ENCODE data around the gene GRWD1.

DNA sequence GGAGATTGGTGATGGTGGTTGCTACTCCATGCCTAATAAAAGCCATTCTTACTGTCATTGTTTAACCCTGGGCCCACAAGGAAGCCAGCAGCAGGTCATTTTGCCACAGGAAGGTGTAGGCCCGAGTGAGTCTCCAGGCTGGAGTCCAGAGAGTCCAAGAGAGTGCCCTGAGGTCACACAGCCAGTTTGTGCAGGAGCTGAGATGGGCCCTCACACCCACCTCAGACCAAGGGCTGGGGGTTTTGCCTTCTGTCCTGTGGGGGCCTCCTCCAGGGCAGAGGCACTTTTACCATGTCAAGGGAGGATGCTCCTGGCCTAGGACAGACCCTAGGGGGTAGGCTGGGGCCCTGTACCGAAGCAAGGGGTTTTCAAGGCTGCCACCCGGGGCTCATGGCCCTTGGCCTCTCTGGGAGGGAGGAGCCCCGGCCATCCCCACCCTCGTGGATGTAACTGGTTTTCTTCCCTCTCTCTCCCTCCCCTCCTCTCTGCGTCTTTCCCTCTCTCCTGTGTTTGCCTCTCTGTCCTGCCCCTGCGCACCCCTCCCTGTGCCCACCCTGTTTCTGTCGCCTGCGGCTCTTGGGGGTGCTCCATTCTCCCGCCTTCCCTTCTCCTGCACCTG lies 31.4 kb downstream of the GRWD1 start:
- no peak for TF ChIP-seq RAD21 (IDR thresholded peaks at IDR 0.05; ENCODE audit: insufficient read depth, low read depth, low read length)
- no peak for TF ChIP-seq EP300 (IDR thresholded peaks at IDR 0.05; ENCODE audit: borderline replicate concordance in 1 of 2, control insufficient read depth in 1 of 2, low read depth in 2 of 2, low read length in 2 of 2)
- TF ChIP-seq, protein P1, sequence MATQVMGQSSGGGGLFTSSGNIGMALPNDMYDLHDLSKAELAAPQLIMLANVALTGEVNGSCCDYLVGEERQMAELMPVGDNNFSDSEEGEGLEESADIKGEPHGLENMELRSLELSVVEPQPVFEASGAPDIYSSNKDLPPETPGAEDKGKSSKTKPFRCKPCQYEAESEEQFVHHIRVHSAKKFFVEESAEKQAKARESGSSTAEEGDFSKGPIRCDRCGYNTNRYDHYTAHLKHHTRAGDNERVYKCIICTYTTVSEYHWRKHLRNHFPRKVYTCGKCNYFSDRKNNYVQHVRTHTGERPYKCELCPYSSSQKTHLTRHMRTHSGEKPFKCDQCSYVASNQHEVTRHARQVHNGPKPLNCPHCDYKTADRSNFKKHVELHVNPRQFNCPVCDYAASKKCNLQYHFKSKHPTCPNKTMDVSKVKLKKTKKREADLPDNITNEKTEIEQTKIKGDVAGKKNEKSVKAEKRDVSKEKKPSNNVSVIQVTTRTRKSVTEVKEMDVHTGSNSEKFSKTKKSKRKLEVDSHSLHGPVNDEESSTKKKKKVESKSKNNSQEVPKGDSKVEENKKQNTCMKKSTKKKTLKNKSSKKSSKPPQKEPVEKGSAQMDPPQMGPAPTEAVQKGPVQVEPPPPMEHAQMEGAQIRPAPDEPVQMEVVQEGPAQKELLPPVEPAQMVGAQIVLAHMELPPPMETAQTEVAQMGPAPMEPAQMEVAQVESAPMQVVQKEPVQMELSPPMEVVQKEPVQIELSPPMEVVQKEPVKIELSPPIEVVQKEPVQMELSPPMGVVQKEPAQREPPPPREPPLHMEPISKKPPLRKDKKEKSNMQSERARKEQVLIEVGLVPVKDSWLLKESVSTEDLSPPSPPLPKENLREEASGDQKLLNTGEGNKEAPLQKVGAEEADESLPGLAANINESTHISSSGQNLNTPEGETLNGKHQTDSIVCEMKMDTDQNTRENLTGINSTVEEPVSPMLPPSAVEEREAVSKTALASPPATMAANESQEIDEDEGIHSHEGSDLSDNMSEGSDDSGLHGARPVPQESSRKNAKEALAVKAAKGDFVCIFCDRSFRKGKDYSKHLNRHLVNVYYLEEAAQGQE (IDR thresholded peaks at IDR 0.05; ENCODE audit: low read depth, low read length): no peak
- TF ChIP-seq TBL1XR1 (IDR thresholded peaks at IDR 0.05; ENCODE audit: low read depth, low read length): no peak
- TF ChIP-seq BRCA1 (IDR thresholded peaks at IDR 0.05; ENCODE audit: low read depth, low read length): no peak
- no peak for TF ChIP-seq MXI1 (IDR thresholded peaks at IDR 0.05; ENCODE audit: low read depth, low read length)
- TF ChIP-seq, protein P2, sequence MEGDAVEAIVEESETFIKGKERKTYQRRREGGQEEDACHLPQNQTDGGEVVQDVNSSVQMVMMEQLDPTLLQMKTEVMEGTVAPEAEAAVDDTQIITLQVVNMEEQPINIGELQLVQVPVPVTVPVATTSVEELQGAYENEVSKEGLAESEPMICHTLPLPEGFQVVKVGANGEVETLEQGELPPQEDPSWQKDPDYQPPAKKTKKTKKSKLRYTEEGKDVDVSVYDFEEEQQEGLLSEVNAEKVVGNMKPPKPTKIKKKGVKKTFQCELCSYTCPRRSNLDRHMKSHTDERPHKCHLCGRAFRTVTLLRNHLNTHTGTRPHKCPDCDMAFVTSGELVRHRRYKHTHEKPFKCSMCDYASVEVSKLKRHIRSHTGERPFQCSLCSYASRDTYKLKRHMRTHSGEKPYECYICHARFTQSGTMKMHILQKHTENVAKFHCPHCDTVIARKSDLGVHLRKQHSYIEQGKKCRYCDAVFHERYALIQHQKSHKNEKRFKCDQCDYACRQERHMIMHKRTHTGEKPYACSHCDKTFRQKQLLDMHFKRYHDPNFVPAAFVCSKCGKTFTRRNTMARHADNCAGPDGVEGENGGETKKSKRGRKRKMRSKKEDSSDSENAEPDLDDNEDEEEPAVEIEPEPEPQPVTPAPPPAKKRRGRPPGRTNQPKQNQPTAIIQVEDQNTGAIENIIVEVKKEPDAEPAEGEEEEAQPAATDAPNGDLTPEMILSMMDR (IDR thresholded peaks at IDR 0.05 in 2 of 3, conservative IDR thresholded peaks at IDR 0.05 in 1 of 3; ENCODE audit: control insufficient read depth in 2 of 3, extremely low read depth in 1 of 3, insufficient read depth in 1 of 3, low read depth in 3 of 3, low read length in 3 of 3): no peak
- TF ChIP-seq TAF1 (IDR thresholded peaks at IDR 0.05; ENCODE audit: borderline replicate concordance, low read depth, low read length): no peak
- no peak for TF ChIP-seq ZZZ3 (IDR thresholded peaks at IDR 0.05; ENCODE audit: control insufficient read depth, insufficient read length, low read depth)
- TF ChIP-seq POLR2AphosphoS2 (IDR thresholded peaks at IDR 0.05; ENCODE audit: low read depth, low read length): no peak
- no peak for TF ChIP-seq POLR2A (IDR thresholded peaks at IDR 0.05; ENCODE audit: low read depth, low read length)

All from GM12878 (cell line).